ENCODE results near the gene GBP3. TPM values are rescaled to one million over a fixed set of nuclear protein-coding genes. Genes with fewer than 3 reads are reported as not detected.

The GBP3 gene
- total and polyA plus RNA-seq, 10 of the 15 experiments (the other 5 are each of a cell fraction or from before 2014, with no cell fraction given) = 0.21 to 3.1 (median 1.7) TPM

GRCh38 chr1:88985692-88986091, 37.0 kb downstream of the GBP3 start (continued):
- TF ChIP-seq PKNOX1 (IDR thresholded peaks at IDR 0.05) (no peak), SUPT20H (IDR thresholded peaks at IDR 0.05; ENCODE audit: borderline replicate concordance, control insufficient read depth, low read depth, low read length) (no peak), USF1 (IDR thresholded peaks at IDR 0.05; ENCODE audit: borderline replicate concordance, extremely low read length, insufficient read depth, low read depth, low read length) (no peak), POLR2AphosphoS2 (IDR thresholded peaks at IDR 0.05; ENCODE audit: low read depth, low read length) (no peak), RAD21 (IDR thresholded peaks at IDR 0.05; ENCODE audit: insufficient read depth, low read depth, low read length) (no peak), ZNF274 (IDR thresholded peaks at IDR 0.05; ENCODE audit: insufficient read depth, insufficient read length) (no peak), ATF3 (IDR thresholded peaks at IDR 0.05; ENCODE audit: borderline replicate concordance, extremely low read depth, low read depth, low read length) (no peak), NBN (IDR thresholded peaks at IDR 0.05) (no peak), DPF2 (IDR thresholded peaks at IDR 0.05) (no peak), TCF3 (IDR thresholded peaks at IDR 0.05; ENCODE audit: borderline replicate concordance, insufficient read depth, low read depth, low read length) (no peak)
